ENCODE measurements around the gene TNP2. TPM values are rescaled to one million over a fixed set of nuclear protein-coding genes. Genes with fewer than 3 reads are reported as not detected.
A peak's percentile ranks its signal among the peaks of the same experiment; 100 is the strongest.

TNP2 gene
- total and polyA plus RNA-seq, 9 of the 15 experiments (the other 6 are each of a cell fraction or from before 2014, with no cell fraction given), result not detected

DNA sequence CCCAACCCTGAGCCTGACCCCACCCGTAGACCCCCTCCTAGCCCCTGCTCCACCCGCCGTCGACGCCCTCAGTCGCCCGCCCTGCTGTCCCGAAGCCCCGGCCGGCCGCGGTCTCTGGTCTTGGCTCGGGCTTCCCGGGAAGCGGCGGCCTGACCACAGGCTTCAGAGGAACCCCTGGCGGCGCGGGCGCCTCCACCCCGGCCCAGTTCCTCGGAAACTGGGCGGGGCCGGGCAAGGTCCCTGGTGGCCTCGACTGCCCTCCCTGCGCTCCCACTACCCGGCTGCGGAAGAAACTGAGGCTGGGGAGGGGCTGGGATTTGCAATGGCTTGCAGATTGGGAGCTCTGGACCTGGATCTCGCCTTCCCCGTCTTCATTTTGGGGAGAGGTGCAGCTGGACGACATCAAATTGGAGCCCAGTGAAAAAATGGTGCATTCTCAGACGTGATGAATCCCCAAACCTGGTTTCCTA lies 12.4 kb downstream of the TNP2 start (continued):
- TF ChIP-seq, protein P1, sequence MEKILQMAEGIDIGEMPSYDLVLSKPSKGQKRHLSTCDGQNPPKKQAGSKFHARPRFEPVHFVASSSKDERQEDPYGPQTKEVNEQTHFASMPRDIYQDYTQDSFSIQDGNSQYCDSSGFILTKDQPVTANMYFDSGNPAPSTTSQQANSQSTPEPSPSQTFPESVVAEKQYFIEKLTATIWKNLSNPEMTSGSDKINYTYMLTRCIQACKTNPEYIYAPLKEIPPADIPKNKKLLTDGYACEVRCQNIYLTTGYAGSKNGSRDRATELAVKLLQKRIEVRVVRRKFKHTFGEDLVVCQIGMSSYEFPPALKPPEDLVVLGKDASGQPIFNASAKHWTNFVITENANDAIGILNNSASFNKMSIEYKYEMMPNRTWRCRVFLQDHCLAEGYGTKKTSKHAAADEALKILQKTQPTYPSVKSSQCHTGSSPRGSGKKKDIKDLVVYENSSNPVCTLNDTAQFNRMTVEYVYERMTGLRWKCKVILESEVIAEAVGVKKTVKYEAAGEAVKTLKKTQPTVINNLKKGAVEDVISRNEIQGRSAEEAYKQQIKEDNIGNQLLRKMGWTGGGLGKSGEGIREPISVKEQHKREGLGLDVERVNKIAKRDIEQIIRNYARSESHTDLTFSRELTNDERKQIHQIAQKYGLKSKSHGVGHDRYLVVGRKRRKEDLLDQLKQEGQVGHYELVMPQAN (IDR thresholded peaks at IDR 0.05; ENCODE audit: borderline replicate concordance), result peak; percentile 68; the same call in 1 of the 2 replicates
- no peak for TF ChIP-seq GTF2E2 (tag; IDR thresholded peaks at IDR 0.05)
- TF ChIP-seq, protein P2, sequence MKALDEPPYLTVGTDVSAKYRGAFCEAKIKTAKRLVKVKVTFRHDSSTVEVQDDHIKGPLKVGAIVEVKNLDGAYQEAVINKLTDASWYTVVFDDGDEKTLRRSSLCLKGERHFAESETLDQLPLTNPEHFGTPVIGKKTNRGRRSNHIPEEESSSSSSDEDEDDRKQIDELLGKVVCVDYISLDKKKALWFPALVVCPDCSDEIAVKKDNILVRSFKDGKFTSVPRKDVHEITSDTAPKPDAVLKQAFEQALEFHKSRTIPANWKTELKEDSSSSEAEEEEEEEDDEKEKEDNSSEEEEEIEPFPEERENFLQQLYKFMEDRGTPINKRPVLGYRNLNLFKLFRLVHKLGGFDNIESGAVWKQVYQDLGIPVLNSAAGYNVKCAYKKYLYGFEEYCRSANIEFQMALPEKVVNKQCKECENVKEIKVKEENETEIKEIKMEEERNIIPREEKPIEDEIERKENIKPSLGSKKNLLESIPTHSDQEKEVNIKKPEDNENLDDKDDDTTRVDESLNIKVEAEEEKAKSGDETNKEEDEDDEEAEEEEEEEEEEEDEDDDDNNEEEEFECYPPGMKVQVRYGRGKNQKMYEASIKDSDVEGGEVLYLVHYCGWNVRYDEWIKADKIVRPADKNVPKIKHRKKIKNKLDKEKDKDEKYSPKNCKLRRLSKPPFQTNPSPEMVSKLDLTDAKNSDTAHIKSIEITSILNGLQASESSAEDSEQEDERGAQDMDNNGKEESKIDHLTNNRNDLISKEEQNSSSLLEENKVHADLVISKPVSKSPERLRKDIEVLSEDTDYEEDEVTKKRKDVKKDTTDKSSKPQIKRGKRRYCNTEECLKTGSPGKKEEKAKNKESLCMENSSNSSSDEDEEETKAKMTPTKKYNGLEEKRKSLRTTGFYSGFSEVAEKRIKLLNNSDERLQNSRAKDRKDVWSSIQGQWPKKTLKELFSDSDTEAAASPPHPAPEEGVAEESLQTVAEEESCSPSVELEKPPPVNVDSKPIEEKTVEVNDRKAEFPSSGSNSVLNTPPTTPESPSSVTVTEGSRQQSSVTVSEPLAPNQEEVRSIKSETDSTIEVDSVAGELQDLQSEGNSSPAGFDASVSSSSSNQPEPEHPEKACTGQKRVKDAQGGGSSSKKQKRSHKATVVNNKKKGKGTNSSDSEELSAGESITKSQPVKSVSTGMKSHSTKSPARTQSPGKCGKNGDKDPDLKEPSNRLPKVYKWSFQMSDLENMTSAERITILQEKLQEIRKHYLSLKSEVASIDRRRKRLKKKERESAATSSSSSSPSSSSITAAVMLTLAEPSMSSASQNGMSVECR (CRISPR knock-in tag; IDR thresholded peaks at IDR 0.05), result peak; percentile 32; the same call in 1 of the 2 replicates
- TF ChIP-seq MAZ (CRISPR knock-in tag; conservative IDR thresholded peaks at IDR 0.05 in 1 of 2, IDR thresholded peaks at IDR 0.05 in 1 of 2), result no peak
- TF ChIP-seq MNT (conservative IDR thresholded peaks at IDR 0.05), result peak in 1 of 2 experiments; percentile 30; a peak in 2 of 4 replicates
- TF ChIP-seq RCOR1 (IDR thresholded peaks at IDR 0.05; ENCODE audit: borderline replicate concordance in 1 of 2, low read depth in 2 of 2, low read length in 2 of 2), result no peak
- TF ChIP-seq HNRNPLL (IDR thresholded peaks at IDR 0.05; ENCODE audit: low read depth, low read length, poor library complexity, severe bottlenecking), result no peak
- peak in 1 of 2 experiments; percentile 67; a peak in 2 of 4 replicates for TF ChIP-seq HDAC1 (IDR thresholded peaks at IDR 0.05)
- no peak for TF ChIP-seq ZNF253 (CRISPR knock-in tag; conservative IDR thresholded peaks at IDR 0.05)
- no peak for TF ChIP-seq NCOA4 (IDR thresholded peaks at IDR 0.05; ENCODE audit: partially characterized antibody)
- no peak for TF ChIP-seq NR1H2 (CRISPR knock-in tag; IDR thresholded peaks at IDR 0.05)
- peak; percentile 27; the same call in 1 of the 2 replicates for TF ChIP-seq ZNF12 (CRISPR knock-in tag; IDR thresholded peaks at IDR 0.05)
- no peak for TF ChIP-seq ZBTB1 (CRISPR knock-in tag; IDR thresholded peaks at IDR 0.05; ENCODE audit: borderline replicate concordance, low read depth)
- TF ChIP-seq TFAP4 (CRISPR knock-in tag; IDR thresholded peaks at IDR 0.05; ENCODE audit: borderline replicate concordance), result peak; percentile 72; the same call in 1 of the 2 replicates

Data from K562 (cell line).